Endothelial cell (in vitro differentiated cells): ENCODE measurements around the gene SLC6A11. TPM values are rescaled to one million over a fixed set of nuclear protein-coding genes. Genes with fewer than 3 reads are reported as not detected.

ENCODE experiments used
- DNase-seq: peaks from one replicate; pipeline ENCODE4 v3.0.0; 2021; ENCODE audit warnings: low spot score
- H3K27ac Mint-ChIP-seq: one replicate; pipeline ENCODE4 v1.8.0; 2021; ENCODE audit warnings: mixed read lengths, inconsistent platforms; ENCODE audit not compliant: unreplicated experiment
- H3K27me3 Mint-ChIP-seq: one replicate; pipeline ENCODE4 v1.8.0; 2021; ENCODE audit warnings: mild to moderate bottlenecking, moderate library complexity, mixed read lengths, inconsistent platforms; ENCODE audit not compliant: unreplicated experiment
- H3K36me3 Mint-ChIP-seq: one replicate; pipeline ENCODE4 v1.8.0; 2021; ENCODE audit warnings: mild to moderate bottlenecking, low read depth, mixed read lengths, inconsistent platforms; ENCODE audit not compliant: unreplicated experiment
- H3K4me1 Mint-ChIP-seq: one replicate; pipeline ENCODE4 v1.8.0; 2021; ENCODE audit warnings: mild to moderate bottlenecking, mixed read lengths, inconsistent platforms; ENCODE audit not compliant: unreplicated experiment
- H3K4me3 Mint-ChIP-seq: one replicate; pipeline ENCODE4 v1.8.0; 2021; ENCODE audit warnings: mild to moderate bottlenecking, mixed read lengths, inconsistent platforms; ENCODE audit not compliant: unreplicated experiment
- H3K9me3 Mint-ChIP-seq: one replicate; pipeline ENCODE4 v1.8.0; 2021; ENCODE audit warnings: mixed read lengths, inconsistent platforms; ENCODE audit not compliant: unreplicated experiment
- total RNA-seq: library from RNA; stranded (reverse); fragmentation: NEBNext Ultra II Directional; extraction: Animal tissue kit (Norgen Biotek cat#: 25700); gene quantifications from one replicate; pipeline ENCODE4 v1.2.1, GENCODE V29; 2021; ENCODE audit not compliant: unreplicated experiment
- TF ChIP-seq, protein P1 (sequence below): fragments of 200-600 bp; sonication (generic); IDR thresholded peaks from one replicate; pipeline ENCODE4 v1.5.0; 2021; ENCODE audit warnings: antibody characterized with exemption; ENCODE audit not compliant: unreplicated experiment

The SLC6A11 gene
- total RNA-seq, 1 donor from 2014 or later: 0.15 TPM

DNA sequence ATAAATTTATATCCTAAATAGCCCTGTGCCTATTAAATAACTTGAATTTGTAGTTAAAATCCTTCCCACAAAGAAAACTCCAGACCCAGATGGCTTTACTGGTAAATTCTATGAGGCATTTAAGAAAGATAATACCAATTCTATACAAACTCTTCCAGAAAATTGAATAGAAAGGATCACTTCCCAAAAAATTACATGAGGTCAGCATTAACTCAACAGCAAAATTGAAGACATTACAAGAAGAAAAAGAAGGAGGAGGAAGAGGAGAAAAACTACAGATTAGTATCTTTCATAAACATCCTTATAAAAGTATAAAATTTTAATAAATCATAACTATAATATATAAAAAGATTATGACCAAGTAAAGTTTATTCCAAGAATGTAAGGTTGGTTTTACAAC is 29.4 kb upstream of the SLC6A11 start:
- H3K27me3 Mint-ChIP-seq: peaks cover 3% of the 10 kb centered on the region

DNA sequence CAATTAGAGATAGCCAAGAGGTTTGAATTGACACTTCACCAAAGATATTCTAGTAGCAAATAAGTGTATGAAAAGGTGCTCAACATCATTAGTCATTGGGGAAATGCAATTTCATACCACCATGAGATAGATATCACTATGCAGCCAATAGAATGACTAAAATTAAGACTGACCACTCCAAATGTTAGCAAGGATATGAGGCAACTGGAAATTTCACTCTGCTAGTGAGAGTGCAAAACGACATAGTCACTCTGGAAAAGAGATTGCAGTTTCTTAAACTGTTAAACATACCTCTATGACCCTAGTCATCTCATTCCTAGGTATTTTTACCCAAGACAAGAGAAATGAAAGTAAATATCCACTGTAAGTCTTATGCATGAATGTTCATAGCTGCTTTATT is 27.6 kb upstream of the SLC6A11 start:
- no peak for DNase-seq
- H3K4me3 Mint-ChIP-seq: no peak overlapping the region
- no peaks in the 10 kb centered on the region for H3K9me3 Mint-ChIP-seq
- H3K27ac Mint-ChIP-seq: no peak overlapping the region
- peaks cover 21% of the 10 kb centered on the region for H3K4me1 Mint-ChIP-seq
- no peaks in the 10 kb centered on the region for H3K36me3 Mint-ChIP-seq
- peaks cover 6% of the 10 kb centered on the region for H3K27me3 Mint-ChIP-seq
- TF ChIP-seq, protein P1, sequence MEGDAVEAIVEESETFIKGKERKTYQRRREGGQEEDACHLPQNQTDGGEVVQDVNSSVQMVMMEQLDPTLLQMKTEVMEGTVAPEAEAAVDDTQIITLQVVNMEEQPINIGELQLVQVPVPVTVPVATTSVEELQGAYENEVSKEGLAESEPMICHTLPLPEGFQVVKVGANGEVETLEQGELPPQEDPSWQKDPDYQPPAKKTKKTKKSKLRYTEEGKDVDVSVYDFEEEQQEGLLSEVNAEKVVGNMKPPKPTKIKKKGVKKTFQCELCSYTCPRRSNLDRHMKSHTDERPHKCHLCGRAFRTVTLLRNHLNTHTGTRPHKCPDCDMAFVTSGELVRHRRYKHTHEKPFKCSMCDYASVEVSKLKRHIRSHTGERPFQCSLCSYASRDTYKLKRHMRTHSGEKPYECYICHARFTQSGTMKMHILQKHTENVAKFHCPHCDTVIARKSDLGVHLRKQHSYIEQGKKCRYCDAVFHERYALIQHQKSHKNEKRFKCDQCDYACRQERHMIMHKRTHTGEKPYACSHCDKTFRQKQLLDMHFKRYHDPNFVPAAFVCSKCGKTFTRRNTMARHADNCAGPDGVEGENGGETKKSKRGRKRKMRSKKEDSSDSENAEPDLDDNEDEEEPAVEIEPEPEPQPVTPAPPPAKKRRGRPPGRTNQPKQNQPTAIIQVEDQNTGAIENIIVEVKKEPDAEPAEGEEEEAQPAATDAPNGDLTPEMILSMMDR: no peak

More for the DNA sequence above, 29.4 kb upstream of the SLC6A11 start:
- H3K36me3 Mint-ChIP-seq: no peaks in the 10 kb centered on the region
- peaks cover 20% of the 10 kb centered on the region for H3K4me1 Mint-ChIP-seq
- H3K27ac Mint-ChIP-seq: no peak overlapping the region
- TF ChIP-seq, protein P1: no peak
- H3K4me3 Mint-ChIP-seq: no peak overlapping the region
- DNase-seq: no peak
- H3K9me3 Mint-ChIP-seq: no peaks in the 10 kb centered on the region

DNA sequence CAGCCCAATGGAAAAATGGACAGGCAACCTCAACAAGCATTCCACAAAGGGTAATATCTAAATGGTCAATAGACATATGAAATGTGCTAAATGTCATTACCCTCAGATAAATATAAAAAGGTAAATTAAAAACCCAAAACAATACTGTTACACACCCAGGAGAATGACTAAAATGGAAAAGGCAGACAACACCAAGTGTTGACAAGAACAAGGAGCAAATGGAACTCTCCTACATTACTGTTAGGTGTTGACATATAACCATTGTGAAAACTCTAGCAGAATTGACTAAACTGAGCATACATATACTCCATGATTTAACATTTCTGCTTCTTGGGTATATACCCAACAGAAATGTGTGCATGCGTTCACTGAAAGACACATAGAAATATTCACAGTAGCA is 25.3 kb upstream of the SLC6A11 start:
- no peak overlapping the region for H3K4me3 Mint-ChIP-seq
- DNase-seq: no peak
- no peaks in the 10 kb centered on the region for H3K36me3 Mint-ChIP-seq
- TF ChIP-seq, protein P1: no peak
- H3K4me1 Mint-ChIP-seq: peaks cover 5% of the 10 kb centered on the region
- no peaks in the 10 kb centered on the region for H3K9me3 Mint-ChIP-seq
- no peak overlapping the region for H3K27ac Mint-ChIP-seq
- H3K27me3 Mint-ChIP-seq: peaks cover 6% of the 10 kb centered on the region

DNA sequence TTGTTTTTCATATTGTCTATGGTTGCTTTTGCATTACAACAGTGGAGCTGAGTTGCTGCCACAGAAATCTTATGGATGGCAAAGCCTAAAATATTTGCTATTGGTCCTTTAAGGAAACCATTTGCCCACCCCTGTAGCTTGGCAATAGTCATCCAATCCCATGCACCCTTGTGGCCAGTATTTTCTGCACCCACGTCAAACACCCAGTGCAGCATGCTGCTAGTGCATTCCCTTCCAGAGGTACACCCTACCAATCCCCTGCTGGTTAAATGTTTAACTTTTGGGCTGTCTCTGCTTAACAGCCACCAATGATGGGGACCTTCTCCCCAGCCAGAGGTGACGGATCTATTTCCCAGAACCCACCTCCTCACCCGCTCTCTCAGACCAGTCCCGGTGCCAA is 23.8 kb upstream of the SLC6A11 start:
- Mint-ChIP-seq H3K9me3 (no peaks in the 10 kb centered on the region), H3K36me3 (no peaks in the 10 kb centered on the region), H3K27me3 (peaks cover 6% of the 10 kb centered on the region)

DNA sequence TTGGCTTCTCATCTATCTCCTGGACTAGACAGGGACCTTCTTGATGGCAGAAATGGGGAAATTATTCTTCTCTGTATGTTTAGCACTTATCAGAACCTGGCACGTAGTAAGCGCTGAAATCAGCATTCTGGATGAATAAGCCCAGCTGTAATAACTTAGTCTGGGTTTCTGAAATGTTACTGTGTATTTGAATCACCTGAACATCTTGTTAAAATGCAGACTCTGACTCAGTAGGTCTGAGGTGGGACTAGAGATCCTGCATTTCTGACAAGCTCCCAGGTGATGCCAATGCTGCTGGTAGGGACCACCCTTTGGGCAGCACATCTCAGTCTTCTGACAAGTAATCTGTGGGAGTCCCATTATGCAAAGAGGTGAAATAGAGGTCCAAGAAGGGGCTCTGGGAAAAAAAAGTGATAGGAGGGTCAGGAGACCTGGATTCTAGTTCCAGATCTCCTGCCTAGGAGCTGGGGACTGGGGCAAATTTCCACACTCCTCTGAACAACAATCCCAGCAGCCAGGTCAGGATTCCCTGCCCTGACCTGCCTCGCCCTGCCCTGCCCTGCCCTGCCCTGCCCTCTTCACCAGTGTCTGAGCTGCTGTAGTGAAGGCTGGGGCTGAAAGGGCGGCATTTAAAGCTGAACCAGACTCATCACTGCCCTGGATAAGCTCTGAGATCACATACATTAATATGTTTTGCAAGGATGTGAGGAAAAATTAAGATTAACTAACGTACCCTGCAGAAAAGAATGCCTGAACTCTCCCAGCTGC is 17.2 kb upstream of the SLC6A11 start:
- no peak overlapping the region for H3K27ac Mint-ChIP-seq
- H3K4me3 Mint-ChIP-seq: no peak overlapping the region
- no peaks in the 10 kb centered on the region for H3K36me3 Mint-ChIP-seq
- H3K27me3 Mint-ChIP-seq: peaks cover 2% of the 10 kb centered on the region
- no peaks in the 10 kb centered on the region for H3K9me3 Mint-ChIP-seq
- TF ChIP-seq, protein P1: no peak
- no peaks in the 10 kb centered on the region for H3K4me1 Mint-ChIP-seq
- no peak for DNase-seq

More for the DNA sequence above, 23.8 kb upstream of the SLC6A11 start:
- H3K27ac Mint-ChIP-seq: no peak overlapping the region
- TF ChIP-seq, protein P1: no peak
- no peak for DNase-seq
- H3K4me3 Mint-ChIP-seq: no peak overlapping the region
- H3K4me1 Mint-ChIP-seq: peaks cover 5% of the 10 kb centered on the region
